IPS DF 19.7 (cell line): ENCODE results near the gene ARMH3.

ENCODE experiments used
- DNase-seq: peaks from one replicate; pipeline ENCODE4 v3.0.0-alpha.2; 2013; ENCODE audit warnings: low read depth, low spot score

Gene ARMH3

DNA sequence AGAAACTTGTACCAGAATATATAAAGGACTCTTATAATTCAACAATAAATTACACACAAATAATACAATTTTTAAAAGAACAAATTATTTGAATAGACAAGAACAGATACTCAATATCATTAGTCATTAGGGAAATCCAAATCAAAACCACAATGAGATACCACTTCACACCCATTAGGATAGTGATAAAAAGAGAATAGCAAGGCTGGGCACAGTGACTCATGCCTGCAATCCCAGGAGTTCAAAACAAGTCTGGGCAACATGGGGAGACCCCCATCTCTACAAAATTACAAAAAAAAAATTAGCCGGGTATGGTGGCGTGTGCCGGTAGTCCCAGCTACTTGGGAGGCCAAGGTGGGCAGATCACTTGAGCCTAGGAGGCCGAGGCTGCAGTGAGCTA is 160.2 kb downstream of the ARMH3 start:
- DNase-seq, result no peak

- DNase-seq, result no peak
Observed at GRCh38 chr10:101894742-101895141, 161.2 kb downstream of the ARMH3 start.

DNA sequence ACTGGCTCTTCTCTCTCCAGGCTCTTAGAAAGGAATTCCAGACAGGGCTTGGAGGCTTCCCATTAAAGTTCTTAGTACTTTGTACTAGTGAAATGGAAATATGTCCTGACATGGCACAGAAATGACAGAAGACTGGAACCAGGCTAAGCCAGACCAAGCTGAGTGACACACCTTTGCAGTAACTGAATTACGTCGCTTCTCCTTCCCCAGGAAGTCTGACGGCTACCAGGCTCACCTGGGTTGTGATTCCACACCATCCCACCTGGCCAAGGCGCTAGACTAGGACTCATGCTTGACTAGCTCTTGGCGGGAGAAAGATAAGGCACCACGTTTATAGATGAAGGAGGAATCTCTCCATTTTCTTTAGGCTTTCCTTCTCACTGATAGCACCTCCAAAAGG is 161.7 kb downstream of the ARMH3 start:
- DNase-seq, result no peak

- DNase-seq, result no peak
Observed at GRCh38 chr10:101893510-101894120, 162.4 kb downstream of the ARMH3 start.

- DNase-seq, result no peak
Observed at GRCh38 chr10:101892782-101893391, 163.1 kb downstream of the ARMH3 start.

DNA sequence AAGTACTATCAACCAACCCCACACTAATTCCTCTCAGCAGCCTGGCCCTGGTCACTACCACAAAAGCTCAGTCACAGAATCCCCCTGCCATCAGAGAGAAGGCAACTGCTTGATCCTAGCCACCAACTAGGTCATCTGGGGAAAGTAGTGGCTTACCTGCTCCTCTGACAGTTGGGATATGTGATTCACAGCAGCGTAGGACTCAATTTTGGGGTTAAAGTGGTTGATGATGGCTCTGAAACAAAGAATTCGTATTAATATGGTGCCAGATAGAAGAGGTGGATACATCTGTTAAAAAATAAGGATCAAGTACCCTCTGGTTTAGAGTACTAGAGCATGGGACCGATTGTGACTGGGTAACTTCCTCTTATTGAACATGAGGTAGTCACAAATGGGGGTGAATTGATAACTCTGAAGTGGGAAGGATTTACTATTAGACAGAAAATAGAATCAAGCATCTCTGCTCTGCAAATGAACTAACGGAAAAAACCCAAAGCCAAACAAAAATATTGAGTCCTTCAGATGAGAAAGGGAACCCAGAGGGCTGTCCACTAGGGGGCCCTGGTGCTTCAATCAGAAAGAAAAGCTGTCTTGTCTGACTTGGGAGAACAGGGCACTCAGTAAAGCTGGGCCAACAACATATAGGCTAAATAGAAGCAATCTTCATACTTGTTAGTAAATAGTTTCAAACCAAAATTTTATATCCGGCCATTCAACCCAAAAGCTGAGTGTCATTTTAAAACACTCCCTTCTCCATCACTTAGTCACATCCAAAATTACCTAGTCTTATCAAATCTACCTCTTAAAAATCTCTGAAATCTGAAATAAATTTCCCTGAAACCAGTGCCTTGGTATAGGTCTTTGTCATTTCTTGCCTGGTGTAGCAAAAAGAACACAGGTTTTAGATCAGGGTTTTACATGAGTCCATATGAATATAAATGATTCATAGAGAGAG is 166.4 kb downstream of the ARMH3 start:
- DNase-seq, result no peak

- DNase-seq, result no peak
Observed at GRCh38 chr10:101888251-101888949, 167.6 kb downstream of the ARMH3 start.

DNA sequence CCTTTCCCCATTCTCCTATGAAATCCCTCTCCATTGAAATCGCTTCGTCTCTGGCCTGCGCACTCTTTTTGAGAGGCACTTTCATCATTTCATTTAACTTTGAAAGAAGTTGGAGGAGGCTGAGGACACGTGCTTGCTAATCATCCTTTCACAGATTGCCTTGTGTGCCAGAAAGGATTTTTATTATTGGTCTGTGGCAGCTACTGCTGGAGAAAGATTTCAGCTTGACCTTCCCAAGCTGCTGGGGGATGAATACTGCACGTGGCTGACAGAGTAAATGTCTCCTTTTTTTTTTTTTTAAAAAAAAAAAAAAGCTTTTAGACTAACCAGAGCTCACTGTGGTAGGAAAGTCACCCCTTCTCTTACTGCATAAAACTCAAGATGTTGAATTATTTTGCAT is 168.2 kb downstream of the ARMH3 start:
- no peak for DNase-seq

DNA sequence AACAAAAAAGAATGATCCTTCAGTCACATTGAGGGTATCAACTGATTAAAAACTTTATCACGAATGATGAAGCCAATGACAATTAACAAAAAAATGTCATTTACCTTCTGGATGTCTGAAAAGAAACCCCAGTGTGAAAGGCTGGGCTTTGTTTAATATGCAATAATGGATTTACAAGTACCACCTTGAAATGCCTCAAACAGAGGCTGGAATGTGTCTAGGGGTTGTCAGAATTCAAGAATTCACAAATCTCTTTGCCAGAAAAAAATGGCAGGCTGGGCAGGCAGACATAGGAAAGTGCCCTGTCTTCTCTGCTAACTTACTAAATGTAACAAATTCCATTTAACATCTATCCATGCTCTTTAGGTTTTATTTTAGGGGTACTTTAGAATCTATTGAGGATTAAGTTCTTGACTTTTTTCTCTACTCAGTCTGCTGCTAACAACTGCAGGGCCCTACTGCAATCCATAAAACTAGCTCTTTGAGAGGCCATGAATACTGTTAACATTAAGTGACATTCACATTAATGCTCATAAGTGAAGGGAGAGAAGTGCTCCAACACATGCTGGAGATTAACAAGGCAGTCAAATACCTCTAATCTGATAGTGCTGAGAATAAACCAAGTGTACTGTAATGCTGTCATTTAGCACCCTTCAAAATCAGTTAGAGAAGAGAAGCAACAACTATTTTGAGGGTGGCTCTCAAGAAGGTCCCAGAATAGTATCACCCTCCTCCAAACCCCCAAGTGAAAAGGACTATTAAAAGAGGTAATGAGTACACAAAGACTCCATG is 169.3 kb downstream of the ARMH3 start:
- DNase-seq, result no peak

DNA sequence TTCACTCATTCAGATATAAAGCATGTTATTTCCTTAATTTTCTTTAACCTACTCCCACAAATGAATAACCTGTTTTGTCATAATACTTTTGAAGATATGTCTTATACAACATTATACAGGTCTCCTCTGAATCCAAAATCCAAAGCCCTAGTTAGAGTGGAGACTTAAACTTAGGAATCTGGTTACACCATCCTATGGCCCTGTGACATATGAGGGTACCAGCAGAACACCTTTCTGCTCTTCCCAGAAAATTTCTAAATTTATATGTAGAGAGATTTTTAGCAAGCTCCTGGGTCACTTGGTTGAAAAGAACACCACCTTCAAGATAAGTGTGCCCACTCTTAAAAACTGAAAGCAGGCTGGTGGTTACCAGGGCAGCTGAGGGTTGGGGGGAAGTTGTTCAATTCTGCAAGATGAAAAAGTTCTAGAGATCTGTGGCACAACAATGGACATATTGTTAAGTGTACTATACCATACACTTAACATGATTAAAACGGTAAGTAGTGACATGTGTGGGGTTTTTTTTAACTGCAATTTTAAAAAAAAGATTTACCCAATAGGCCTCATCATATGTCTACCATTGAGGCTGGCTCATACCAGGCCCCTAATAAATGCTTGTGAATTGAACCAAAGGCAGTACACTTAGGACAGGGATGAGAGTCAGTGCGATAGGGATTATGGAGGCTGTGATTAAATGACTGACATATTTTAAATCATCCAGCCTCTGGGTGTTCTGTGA is 174.8 kb downstream of the ARMH3 start:
- no peak for DNase-seq

- DNase-seq, result no peak
Observed at GRCh38 chr10:101880232-101880573, 175.8 kb downstream of the ARMH3 start.

- DNase-seq, result no peak
Observed at GRCh38 chr10:101879456-101880231, 176.3 kb downstream of the ARMH3 start.

DNA sequence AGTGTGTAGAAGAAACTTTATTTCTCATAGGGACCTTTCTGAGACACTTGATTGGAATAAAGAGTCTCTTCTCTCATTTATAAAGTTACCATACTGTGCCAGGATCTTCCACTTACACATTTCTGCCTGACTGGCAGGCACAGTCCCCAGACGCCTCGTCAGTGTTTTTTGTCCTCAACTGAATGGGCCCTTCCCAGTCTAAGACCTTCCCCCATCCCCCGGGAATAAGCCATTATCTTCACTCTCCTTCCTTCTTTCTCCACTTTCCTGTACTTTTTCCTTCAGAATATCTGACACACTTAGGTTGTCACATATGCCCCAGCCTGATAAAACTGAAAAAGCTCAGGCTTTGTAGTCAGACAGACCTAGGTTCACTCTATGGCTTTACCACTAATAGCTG is 177.1 kb downstream of the ARMH3 start:
- no peak for DNase-seq

GRCh38 chr10:101875068-101875688 is 180.8 kb downstream of the ARMH3 start:
- DNase-seq, result no peak

GRCh38 chr10:101874252-101874651 is 181.7 kb downstream of the ARMH3 start:
- DNase-seq, result no peak

DNA sequence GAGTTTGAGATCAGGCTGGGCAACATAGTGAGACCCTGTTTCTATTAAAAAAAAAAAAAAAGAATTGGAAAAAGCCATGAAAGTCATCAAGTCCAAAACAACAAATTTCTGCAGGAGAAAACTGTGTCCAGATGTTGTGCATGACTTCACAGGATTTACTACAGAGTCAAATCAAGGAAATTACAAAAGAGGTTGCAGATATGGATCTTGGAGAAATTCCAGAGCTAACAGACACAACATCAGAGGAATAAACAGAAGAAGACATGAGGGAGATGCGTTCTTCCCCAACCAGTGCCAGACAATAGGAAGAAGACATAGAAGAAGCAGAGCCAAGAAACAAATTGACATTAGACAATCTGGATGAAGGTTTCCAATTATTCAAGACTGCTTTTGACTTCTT is 188.0 kb downstream of the ARMH3 start:
- DNase-seq, result no peak

GRCh38 chr10:101859530-101859929 is 196.4 kb downstream of the ARMH3 start:
- DNase-seq, result no peak

DNA sequence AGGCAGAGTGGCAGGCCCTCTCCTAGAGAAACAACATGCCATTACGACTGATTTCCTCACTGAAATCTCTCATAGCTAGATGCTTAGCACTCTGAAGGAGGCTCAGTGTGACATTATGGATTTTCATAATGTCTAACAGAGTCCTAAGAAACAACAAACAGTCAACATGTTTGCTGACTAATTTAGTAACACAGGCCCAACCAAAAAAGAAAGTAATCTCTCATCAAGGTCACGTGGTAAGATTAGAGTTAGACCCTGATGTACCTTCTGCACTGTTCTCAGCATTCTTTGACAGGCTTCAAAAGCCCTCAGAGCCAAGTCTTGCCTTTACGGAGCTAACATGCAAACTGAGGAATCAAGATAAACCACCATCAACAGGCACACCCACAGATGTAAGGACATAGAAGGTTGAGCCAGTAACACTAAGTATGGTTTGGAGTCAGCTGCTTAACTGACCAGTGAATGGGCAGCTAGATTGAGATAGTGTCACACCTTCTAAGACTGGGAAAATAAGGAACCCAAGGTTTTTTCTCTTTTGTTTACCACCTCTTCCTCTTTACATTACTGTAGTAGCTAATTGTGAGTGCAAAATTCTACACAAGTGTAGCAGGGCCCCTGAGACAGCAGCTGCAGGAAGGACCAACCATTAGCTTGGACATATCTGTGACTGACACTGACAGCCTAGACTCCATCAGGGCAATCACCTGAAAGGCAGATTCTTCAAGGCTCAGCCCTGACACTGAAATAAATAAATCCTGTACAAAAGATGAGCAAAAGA is 197.1 kb downstream of the ARMH3 start:
- no peak for DNase-seq
